Measurements from ENCODE around the gene CD40.

Gene CD40

DNA sequence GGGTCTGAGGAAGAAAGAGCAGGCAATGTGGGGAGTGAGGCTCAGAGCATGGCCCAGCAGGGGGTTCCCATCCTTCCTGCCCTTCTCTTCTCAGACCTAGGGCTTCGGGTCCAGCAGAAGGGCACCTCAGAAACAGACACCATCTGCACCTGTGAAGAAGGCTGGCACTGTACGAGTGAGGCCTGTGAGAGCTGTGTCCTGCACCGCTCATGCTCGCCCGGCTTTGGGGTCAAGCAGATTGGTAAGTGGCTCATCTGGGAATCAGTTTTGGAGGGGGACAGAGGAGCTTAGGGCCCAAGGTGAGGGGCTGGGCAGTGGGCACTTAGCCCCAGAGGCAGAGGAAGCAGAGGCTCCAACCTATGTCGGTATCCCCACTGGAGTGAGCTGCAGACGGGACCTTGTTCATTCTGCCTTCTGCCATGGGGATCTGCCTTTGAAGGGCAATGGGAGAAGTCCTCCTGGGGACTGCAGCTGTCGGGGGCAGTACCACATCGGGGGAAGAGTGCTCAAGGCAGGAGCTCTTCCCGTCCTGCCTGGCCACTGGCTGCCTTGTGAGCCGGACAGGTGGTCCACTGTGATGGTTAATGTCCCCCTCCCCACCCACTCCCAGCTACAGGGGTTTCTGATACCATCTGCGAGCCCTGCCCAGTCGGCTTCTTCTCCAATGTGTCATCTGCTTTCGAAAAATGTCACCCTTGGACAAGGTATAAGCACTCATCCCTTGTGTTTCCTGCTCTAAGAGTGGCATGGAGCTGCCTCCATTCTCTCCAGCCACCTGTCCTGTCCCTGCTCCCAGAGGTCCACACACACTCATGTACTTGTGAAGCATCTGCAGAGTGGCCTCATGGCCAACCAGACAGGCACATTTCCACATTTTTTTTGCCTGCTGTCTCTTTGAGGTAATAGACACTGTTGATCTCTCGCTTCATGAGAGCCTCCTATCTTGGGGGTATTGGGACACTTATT lies 4.7 kb downstream of the CD40 start:
- no peak overlapping the region for H3K4me3 ChIP-seq (ENCODE audit: low read length)
- no peak for TF ChIP-seq ZNF274 (IDR thresholded peaks at IDR 0.05; ENCODE audit: low read depth, low read length)

GRCh38 chr20:46123482-46124245 lies 5.5 kb downstream of the CD40 start:
- no peak overlapping the region for H3K4me3 ChIP-seq (ENCODE audit: low read length)
- no peak for TF ChIP-seq ZNF274 (IDR thresholded peaks at IDR 0.05; ENCODE audit: low read depth, low read length)

GRCh38 chr20:46126440-46127056 lies 8.4 kb downstream of the CD40 start:
- no peak for TF ChIP-seq ZNF274 (IDR thresholded peaks at IDR 0.05; ENCODE audit: low read depth, low read length)
- no peak overlapping the region for H3K4me3 ChIP-seq (ENCODE audit: low read length)

DNA sequence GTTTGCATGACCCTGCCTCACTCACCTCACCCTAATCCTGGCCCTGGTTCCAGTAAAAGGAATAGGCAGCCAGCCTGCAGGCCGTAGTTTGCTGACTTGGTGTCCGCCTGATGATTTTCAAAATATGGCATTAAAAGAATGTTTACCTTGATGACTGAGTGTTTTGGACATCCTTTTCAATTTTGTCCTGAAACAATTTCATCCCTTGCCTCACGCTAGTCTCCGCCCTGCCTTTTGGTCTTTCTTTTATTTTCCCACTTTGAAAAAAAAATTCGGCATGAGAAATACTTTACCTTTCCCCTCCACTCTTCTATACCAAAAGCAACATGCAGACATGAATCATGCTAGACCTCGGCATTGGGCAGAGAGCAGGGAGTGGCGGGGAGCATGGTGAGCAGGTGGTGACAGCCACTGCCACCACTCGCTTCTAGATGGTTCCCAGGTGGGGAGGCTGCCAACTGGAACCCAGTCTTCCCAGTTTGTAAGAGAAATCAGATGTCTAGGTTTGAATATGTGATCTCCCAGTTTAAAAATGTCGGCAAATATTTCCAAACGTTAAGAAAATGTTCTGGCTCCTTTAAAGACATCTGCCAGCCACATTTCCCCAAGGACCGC lies 9.4 kb downstream of the CD40 start:
- no peak overlapping the region for H3K4me3 ChIP-seq (ENCODE audit: low read length)
- TF ChIP-seq ZNF274 (IDR thresholded peaks at IDR 0.05; ENCODE audit: low read depth, low read length), result no peak

DNA sequence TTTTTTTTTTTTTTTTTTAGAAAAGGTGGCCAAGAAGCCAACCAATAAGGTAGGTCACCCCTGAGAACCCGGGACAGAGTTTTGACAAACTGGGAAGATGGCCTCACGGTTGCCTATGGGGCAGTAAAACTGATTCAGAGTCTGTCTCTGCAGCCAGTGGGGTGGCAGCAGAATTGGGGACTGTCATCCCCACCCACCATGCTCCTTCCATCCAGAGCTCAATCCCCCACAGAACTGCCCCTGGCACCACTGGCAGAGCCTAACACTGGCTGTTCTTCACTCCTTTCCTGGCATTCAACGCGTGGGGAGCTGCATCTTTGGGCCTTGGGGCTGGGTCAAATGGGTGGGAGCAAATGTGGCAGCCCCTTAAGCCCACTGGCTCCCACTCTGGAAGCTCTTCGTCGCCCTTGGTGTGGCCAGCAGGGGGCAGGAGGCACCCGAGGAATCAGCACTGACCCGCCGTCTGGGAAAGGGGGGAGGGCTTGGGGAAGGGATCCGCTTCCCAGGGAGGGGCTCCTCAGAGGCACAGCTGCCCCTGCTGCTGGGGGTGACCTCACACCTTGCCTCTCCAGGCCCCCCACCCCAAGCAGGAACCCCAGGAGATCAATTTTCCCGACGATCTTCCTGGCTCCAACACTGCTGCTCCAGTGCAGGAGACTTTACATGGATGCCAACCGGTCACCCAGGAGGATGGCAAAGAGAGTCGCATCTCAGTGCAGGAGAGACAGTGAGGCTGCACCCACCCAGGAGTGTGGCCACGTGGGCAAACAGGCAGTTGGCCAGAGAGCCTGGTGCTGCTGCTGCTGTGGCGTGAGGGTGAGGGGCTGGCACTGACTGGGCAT lies 10.4 kb downstream of the CD40 start:
- TF ChIP-seq ZNF274 (IDR thresholded peaks at IDR 0.05; ENCODE audit: low read depth, low read length), result no peak
- no peak overlapping the region for H3K4me3 ChIP-seq (ENCODE audit: low read length)

DNA sequence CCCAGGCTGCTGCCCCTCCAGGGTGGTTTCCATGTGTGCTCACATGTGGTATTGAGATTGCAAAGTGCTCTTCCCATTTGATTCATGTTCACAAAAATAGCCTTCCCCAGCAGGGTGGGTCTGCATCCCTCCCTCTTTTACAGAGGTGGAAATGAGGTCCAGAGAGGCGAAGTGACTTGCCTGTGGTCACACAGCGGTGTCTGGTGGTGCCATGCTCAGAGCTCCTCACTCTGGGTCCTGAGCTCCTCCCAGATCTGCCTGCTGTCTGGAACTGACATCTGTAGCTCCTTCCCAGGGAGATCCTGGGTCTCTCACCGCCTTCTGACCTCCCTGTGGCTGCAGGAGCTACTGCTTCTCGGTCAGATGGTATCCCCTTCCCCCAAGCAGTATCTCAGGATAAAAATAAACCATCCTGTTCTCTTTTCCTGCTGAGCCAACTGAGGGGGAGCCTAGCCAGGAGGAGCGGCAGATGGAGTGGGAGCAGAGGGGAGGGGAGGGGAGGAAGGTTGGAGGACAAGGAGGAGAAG lies 11.9 kb downstream of the CD40 start:
- no peak for TF ChIP-seq ZNF274 (IDR thresholded peaks at IDR 0.05; ENCODE audit: low read depth, low read length)
- no peak overlapping the region for H3K4me3 ChIP-seq (ENCODE audit: low read length)

GRCh38 chr20:46130534-46130933 lies 12.4 kb downstream of the CD40 start:
- no peak overlapping the region for H3K4me3 ChIP-seq (ENCODE audit: low read length)
- no peak for TF ChIP-seq ZNF274 (IDR thresholded peaks at IDR 0.05; ENCODE audit: low read depth, low read length)

- no peak overlapping the region for H3K4me3 ChIP-seq (ENCODE audit: low read length)
- TF ChIP-seq ZNF274 (IDR thresholded peaks at IDR 0.05; ENCODE audit: low read depth, low read length), result no peak
Measured at GRCh38 chr20:46131396-46131795, 13.3 kb downstream of the CD40 start.

DNA sequence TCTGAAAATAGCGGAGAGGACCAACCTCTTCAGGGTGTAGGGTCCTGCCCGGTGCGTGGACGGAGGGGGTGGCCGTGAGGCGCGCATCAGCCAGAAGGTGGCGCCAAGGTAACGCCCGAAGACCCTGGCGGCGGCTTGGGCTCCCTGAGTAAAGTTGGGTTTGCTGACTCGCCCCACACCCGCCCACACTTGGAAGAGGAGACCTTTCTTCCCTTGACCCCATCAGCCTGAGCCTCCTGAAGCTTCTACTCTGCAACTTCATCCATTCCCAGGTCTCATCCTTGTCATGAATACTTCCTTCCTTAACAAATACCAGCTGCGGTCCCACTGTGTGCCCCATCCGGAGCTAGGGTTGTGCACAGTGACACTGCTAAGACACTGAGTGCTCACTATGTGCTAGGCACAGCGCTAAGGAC lies 14.6 kb downstream of the CD40 start:
- TF ChIP-seq ZNF274 (IDR thresholded peaks at IDR 0.05; ENCODE audit: low read depth, low read length), result no peak
- H3K4me3 ChIP-seq (ENCODE audit: low read length), result no peak overlapping the region

- TF ChIP-seq ZNF274 (IDR thresholded peaks at IDR 0.05; ENCODE audit: low read depth, low read length), result no peak
Measured at GRCh38 chr20:46133886-46134654, 16.0 kb downstream of the CD40 start.

DNA sequence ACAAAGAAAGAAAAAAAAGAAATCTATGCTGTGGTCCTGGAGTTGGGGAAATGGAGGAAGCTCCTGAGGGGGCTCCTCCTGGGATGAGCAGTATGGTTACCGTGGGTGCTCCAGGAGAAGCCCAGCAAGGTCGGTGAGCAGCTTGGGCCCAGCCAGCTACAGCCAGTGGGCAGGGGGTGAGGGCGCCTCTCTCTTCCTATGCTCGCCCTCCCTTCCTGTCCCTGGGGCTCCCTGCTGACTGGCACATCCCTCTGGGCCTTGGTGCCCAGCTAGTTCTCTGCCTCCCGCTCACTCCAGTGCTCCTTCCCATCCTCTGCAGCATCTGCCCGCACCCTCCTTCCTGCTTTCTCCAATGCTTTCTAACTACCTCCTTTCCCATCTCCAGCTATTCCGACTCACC lies 16.6 kb downstream of the CD40 start:
- H3K4me3 ChIP-seq (ENCODE audit: low read length), result no peak overlapping the region
- no peak for TF ChIP-seq ZNF274 (IDR thresholded peaks at IDR 0.05; ENCODE audit: low read depth, low read length)

More at GRCh38 chr20:46133886-46134654, 16.0 kb downstream of the CD40 start:
- no peak overlapping the region for H3K4me3 ChIP-seq (ENCODE audit: low read length)
